ENCODE results near the gene RBM26. TPM values are rescaled to one million over a fixed set of nuclear protein-coding genes. Genes with fewer than 3 reads are reported as not detected.
A peak's percentile ranks its signal among the peaks of the same experiment; 100 is the strongest.

The RBM26 gene
- total RNA-seq, 1 experiment from 2014 or later = 70.5 TPM

- Histone ChIP-seq H3K18ac (ENCODE audit: insufficient read length, low read depth, low read length) (no peak overlapping the region), H2BK5ac (ENCODE audit: insufficient read length, low read length) (no peak overlapping the region), H4K5ac (ENCODE audit: insufficient read length, low read depth, low read length) (no peak overlapping the region), H3K9me3 (ENCODE audit: control insufficient read depth, low read depth, low read length) (no peaks in the 10 kb centered on the region), H3K4me2 (ENCODE audit: insufficient read depth, insufficient read length, low read length) (no peak overlapping the region), H3K79me1 (ENCODE audit: insufficient read depth, low read depth, low read length, poor library complexity, severe bottlenecking) (no peaks in the 10 kb centered on the region), H3T11ph (ENCODE audit: low read length) (no peak overlapping the region), H3K56ac (ENCODE audit: insufficient read length, low read depth, low read length) (no peak overlapping the region), H3K23ac (ENCODE audit: insufficient read length, low read depth, low read length) (no peak overlapping the region), H2AFZ (ENCODE audit: low read length) (no peak overlapping the region), H2BK120ac (ENCODE audit: low read depth, low read length, poor library complexity, severe bottlenecking) (no peak overlapping the region), H2BK15ac (ENCODE audit: low read depth, low read length) (no peak overlapping the region), H2AK5ac (ENCODE audit: insufficient read length, low read length) (no peak overlapping the region), H3K27me3 (ENCODE audit: insufficient read depth, low read length) (no peaks in the 10 kb centered on the region), H3K4ac (ENCODE audit: low read depth, low read length) (no peak overlapping the region), H3K4me1 (ENCODE audit: insufficient read depth, low read length) (no peaks in the 10 kb centered on the region), H2BK12ac (ENCODE audit: insufficient read length, low read depth, low read length) (no peak overlapping the region), H3K9ac (ENCODE audit: extremely low read depth, insufficient read length, low read length) (no peak overlapping the region), H4K8ac (replicated peaks; ENCODE audit: insufficient read length, low read depth, low read length) (no peak overlapping the region), H3K27ac (ENCODE audit: insufficient read length, low read depth, low read length) (no peak overlapping the region), H2BK20ac (ENCODE audit: low read depth, low read length, poor library complexity, severe bottlenecking) (no peak overlapping the region), H3K79me2 (ENCODE audit: insufficient read depth, low read length) (no peaks in the 10 kb centered on the region), H4K91ac (ENCODE audit: insufficient read length, low read depth, low read length) (no peak overlapping the region), H4K20me1 (ENCODE audit: control insufficient read depth, insufficient read depth, insufficient read length) (no peaks in the 10 kb centered on the region), H3K14ac (ENCODE audit: insufficient read depth, low read length) (no peak overlapping the region), H3K23me2 (ENCODE audit: insufficient read length, low read depth, low read length, poor library complexity, severe bottlenecking) (no peaks in the 10 kb centered on the region)
- no CpG with 5 or more reads among the region's 2 CpGs for WGBS (ENCODE audit: extremely low coverage, insufficient read length, low lambda C conversion rate)
- Mint-ChIP-seq H3K4me3 (no peak overlapping the region), H3K27ac (no peak overlapping the region), H3K9me3 (no peaks in the 10 kb centered on the region), H3K36me3 (ENCODE audit: insufficient read depth in 1 of 3, low read depth in 3 of 3) (peaks cover 23 to 78% (median 76%) of the 10 kb centered on the region in 3 experiments; a peak in 6 of 7 replicates), H3K27me3 (ENCODE audit: low read depth) (no peaks in the 10 kb centered on the region), H3K4me1 (no peaks in the 10 kb centered on the region)
- TF ChIP-seq CTCF (conservative IDR thresholded peaks at IDR 0.05) = peak; percentile 35; the same call in 2 of the 3 replicates
- no peak for DNase-seq
Measured at GRCh38 chr13:79340490-79340889, 65.6 kb downstream of the RBM26 start.
